ENCODE data around the gene OSGIN1.

OSGIN1 gene

GRCh38 chr16:83926726-83927397 lies 26.2 kb upstream of the OSGIN1 start:
- DNase-seq (ENCODE audit: low spot score), result peak; percentile 95

GRCh38 chr16:83928341-83929055 lies 24.5 kb upstream of the OSGIN1 start:
- peak; percentile 85 for DNase-seq (ENCODE audit: low spot score)

- DNase-seq (ENCODE audit: low spot score), result no peak
These were observed 23.1 kb upstream of the OSGIN1 start for GRCh38 chr16:83929811-83930555.

- DNase-seq (ENCODE audit: low spot score), result no peak
These were observed 22.1 kb upstream of the OSGIN1 start for GRCh38 chr16:83930730-83931500.

- no peak for DNase-seq (ENCODE audit: low spot score)
These were observed 21.5 kb upstream of the OSGIN1 start for GRCh38 chr16:83931556-83931955.

GRCh38 chr16:83932304-83932703 lies 20.7 kb upstream of the OSGIN1 start:
- DNase-seq (ENCODE audit: low spot score), result no peak

- DNase-seq (ENCODE audit: low spot score), result no peak
These were observed 19.9 kb upstream of the OSGIN1 start for GRCh38 chr16:83932955-83933673.

GRCh38 chr16:83933885-83934683 lies 19.0 kb upstream of the OSGIN1 start:
- no peak for DNase-seq (ENCODE audit: low spot score)

- DNase-seq (ENCODE audit: low spot score), result no peak
These were observed 18.4 kb upstream of the OSGIN1 start for GRCh38 chr16:83934684-83934977.

- DNase-seq (ENCODE audit: low spot score), result no peak
These were observed 17.8 kb upstream of the OSGIN1 start for GRCh38 chr16:83935005-83935857.

GRCh38 chr16:83935858-83936255 lies 17.2 kb upstream of the OSGIN1 start:
- no peak for DNase-seq (ENCODE audit: low spot score)

- DNase-seq (ENCODE audit: low spot score), result no peak
These were observed 16.4 kb upstream of the OSGIN1 start for GRCh38 chr16:83936581-83937165.

GRCh38 chr16:83937267-83937666 lies 15.8 kb upstream of the OSGIN1 start:
- no peak for DNase-seq (ENCODE audit: low spot score)

- no peak for DNase-seq (ENCODE audit: low spot score)
These were observed 14.8 kb upstream of the OSGIN1 start for GRCh38 chr16:83937922-83938885.

GRCh38 chr16:83939266-83939855 lies 13.7 kb upstream of the OSGIN1 start:
- DNase-seq (ENCODE audit: low spot score), result no peak

- DNase-seq (ENCODE audit: low spot score), result no peak
These were observed 12.9 kb upstream of the OSGIN1 start for GRCh38 chr16:83940119-83940518.

GRCh38 chr16:83940630-83941378 lies 12.2 kb upstream of the OSGIN1 start:
- no peak for DNase-seq (ENCODE audit: low spot score)

Data from HuH-7 (cell line).